ENCODE measurements around the gene ERF.
A peak's percentile ranks its signal among the peaks of the same experiment; 100 is the strongest.
"Not testable (repeated sequence)": the region's sequence is repeated elsewhere in the genome, so short reads cannot be mapped to it uniquely, and the experiment has no call there.

Gene ERF

DNA sequence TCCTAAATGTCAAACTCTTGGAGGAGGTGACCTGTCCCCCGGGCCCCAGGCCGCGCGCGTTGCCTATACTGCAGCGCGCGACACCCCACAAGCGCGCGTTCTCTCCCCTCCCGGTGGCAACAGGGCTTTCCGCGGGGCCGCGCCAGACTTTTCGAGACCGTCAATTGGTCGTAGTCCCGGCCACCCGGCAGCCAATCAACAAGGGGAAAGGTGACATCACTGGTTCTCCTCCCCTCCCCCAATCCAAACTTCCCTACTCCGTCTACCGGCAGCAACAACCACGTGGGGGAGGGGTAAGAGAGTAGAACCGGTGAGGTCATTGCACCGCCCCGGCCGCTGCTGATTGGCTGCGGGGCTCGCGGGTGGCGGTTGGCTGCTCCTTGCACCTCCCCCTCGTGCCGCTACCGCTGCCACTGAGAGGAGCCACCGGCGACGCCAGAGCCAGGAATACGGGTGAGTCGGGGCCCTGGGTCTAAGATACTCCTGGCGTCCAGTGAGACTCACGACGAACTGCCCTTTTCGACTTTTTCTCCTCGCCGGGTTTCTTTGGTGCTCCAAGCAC lies 13.3 kb upstream of the ERF start:
- Histone ChIP-seq H3K9me3 (ENCODE audit: low read length) (no peaks in the 10 kb centered on the region), H3K4me3 (ENCODE audit: low read length) (peak overlapping the region; percentile 69), H3K4me1 (ENCODE audit: insufficient read depth, low read length) (peaks cover 23% of the 10 kb centered on the region), H2AFZ (ENCODE audit: low read depth, low read length) (peak overlapping the region; percentile 83), H3K36me3 (ENCODE audit: insufficient read depth, low read length) (peaks cover 6% of the 10 kb centered on the region), H3K27me3 (ENCODE audit: insufficient read depth, low read length) (no peaks in the 10 kb centered on the region)

DNA sequence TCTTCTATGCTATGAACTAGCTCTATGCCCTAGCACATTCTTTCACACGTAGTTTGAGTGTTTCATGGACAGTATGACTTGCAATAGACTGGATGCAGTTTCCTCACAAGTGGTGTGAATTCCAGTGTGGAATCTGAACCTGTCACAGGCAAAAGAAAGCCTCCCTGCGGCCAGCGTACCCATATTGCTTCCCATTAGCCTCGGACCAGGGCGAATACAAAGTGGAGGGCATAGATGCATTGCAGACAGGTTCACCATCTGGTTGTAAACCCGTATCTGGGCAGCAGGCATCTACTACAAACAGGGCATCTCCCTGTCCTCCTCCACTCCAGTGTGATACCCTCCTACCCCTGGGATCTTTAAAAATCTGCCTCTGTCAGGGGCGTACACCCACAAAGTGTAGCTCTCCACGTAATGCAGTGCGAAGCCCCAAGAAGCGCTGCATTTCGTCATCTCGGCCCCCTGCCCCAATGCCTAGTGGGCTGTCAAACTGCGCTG lies 12.8 kb upstream of the ERF start:
- no peaks in the 10 kb centered on the region for H3K27me3 ChIP-seq (ENCODE audit: insufficient read depth, low read length)
- H3K36me3 ChIP-seq (ENCODE audit: insufficient read depth, low read length) = peaks cover under 1% of the 10 kb centered on the region
- peak overlapping the region; percentile 83 for H2AFZ ChIP-seq (ENCODE audit: low read depth, low read length)
- peak overlapping the region; percentile 69 for H3K4me3 ChIP-seq (ENCODE audit: low read length)
- H3K4me1 ChIP-seq (ENCODE audit: insufficient read depth, low read length) = peaks cover 23% of the 10 kb centered on the region
- no peaks in the 10 kb centered on the region for H3K9me3 ChIP-seq (ENCODE audit: low read length)

DNA sequence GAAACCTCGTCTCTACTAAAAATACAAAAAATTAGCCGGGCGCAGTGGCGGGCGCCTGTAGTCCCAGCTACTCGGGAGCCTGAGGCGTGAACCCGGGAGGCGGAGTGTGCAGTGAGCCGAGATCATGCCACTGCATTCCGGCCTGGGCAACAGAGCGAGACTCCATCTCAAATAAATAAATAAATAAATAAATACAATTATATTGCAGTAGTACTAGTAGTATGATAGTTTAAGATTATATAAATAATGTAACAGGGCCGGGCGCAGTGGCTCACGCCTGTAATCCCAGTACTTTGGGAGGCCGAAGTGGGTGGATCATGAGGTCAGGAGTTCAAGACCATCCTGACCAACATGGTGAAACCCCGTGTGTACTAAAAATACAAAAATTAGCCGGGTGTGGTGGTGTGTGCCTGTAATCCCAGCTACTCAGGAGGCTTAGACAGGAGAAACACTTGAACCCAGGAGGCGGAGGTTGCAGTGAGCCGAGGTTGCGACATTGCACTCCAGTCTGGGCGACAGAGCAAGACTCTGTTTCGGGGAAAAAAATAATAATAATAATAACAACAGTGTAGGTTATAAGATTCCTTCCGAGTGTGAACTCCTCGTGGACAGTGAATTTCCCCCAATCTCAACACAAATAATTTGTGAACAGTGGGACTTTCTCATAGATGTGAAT lies 12.1 kb upstream of the ERF start:
- H3K9me3 ChIP-seq (ENCODE audit: low read length); H3K36me3 ChIP-seq (ENCODE audit: insufficient read depth, low read length); H3K27me3 ChIP-seq (ENCODE audit: insufficient read depth, low read length): not testable (repeated sequence)
- Histone ChIP-seq H3K4me3 (ENCODE audit: low read length) (peak overlapping the region; percentile 69), H2AFZ (ENCODE audit: low read depth, low read length) (peak overlapping the region; percentile 83), H3K4me1 (ENCODE audit: insufficient read depth, low read length) (peaks cover 23% of the 10 kb centered on the region)

- H3K9me3 ChIP-seq (ENCODE audit: low read length); H3K36me3 ChIP-seq (ENCODE audit: insufficient read depth, low read length); H2AFZ ChIP-seq (ENCODE audit: low read depth, low read length); H3K27me3 ChIP-seq (ENCODE audit: insufficient read depth, low read length); H3K4me3 ChIP-seq (ENCODE audit: low read length): not testable (repeated sequence)
- peaks cover 22% of the 10 kb centered on the region for H3K4me1 ChIP-seq (ENCODE audit: insufficient read depth, low read length)
Measured at GRCh38 chr19:42266105-42266504, 11.2 kb upstream of the ERF start.

DNA sequence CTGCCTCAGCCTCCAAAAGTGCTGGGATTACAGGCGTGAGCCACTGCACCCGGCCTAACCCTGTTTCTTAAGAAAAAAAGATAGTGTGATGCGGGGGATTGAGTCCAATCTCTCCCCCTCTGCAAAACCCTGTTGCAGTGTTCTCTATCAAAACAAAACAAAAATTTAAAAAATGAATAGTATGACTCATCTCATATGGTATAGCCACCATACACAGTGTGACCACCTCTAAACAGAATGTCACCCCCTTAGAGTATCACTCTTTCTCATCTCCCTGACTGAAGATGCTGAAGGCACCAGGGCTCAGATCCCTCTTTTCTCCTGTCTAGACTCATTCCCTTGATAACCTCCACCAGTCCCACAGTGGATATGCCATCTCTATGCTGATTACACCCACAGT lies 6.8 kb upstream of the ERF start:
- Histone ChIP-seq H3K27me3 (ENCODE audit: insufficient read depth, low read length) (no peaks in the 10 kb centered on the region), H3K4me3 (ENCODE audit: low read length) (no peak overlapping the region), H3K9me3 (ENCODE audit: low read length) (no peaks in the 10 kb centered on the region), H2AFZ (ENCODE audit: low read depth, low read length) (no peak overlapping the region), H3K36me3 (ENCODE audit: insufficient read depth, low read length) (no peaks in the 10 kb centered on the region), H3K4me1 (ENCODE audit: insufficient read depth, low read length) (peaks cover under 1% of the 10 kb centered on the region)

DNA sequence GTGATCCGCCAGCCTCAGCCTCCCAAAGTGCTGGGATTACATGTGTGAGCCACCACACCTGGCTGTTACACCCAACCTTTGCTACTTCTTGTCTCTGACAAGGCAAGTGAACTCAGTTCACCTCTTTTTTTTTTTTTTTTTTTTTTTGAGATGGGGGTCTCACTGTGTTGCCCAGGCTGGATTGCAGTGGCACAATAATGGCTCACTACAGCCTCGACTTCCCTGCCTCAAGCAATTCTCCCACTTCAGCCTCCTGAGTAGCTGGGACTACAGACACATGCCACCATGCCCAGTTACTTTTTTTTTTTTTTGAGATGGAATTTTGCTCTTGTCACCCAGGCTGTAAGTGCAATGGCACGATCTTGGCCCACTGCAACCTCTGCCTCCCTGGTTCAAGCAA lies 2.9 kb upstream of the ERF start:
- H2AFZ ChIP-seq (ENCODE audit: low read depth, low read length); H3K9me3 ChIP-seq (ENCODE audit: low read length); H3K4me3 ChIP-seq (ENCODE audit: low read length); H3K36me3 ChIP-seq (ENCODE audit: insufficient read depth, low read length); H3K27me3 ChIP-seq (ENCODE audit: insufficient read depth, low read length): not testable (repeated sequence)
- peaks cover 18% of the 10 kb centered on the region for H3K4me1 ChIP-seq (ENCODE audit: insufficient read depth, low read length)

- no peaks in the 10 kb centered on the region for H3K36me3 ChIP-seq (ENCODE audit: insufficient read depth, low read length)
- H3K4me1 ChIP-seq (ENCODE audit: insufficient read depth, low read length) = peaks cover 32% of the 10 kb centered on the region
- peak overlapping the region; percentile 71 for H2AFZ ChIP-seq (ENCODE audit: low read depth, low read length)
- no peaks in the 10 kb centered on the region for H3K27me3 ChIP-seq (ENCODE audit: insufficient read depth, low read length)
- peak overlapping the region; percentile 98 for H3K4me3 ChIP-seq (ENCODE audit: low read length)
- no peaks in the 10 kb centered on the region for H3K9me3 ChIP-seq (ENCODE audit: low read length)
Measured at GRCh38 chr19:42255766-42256745, 1.1 kb upstream of the ERF start.

DNA sequence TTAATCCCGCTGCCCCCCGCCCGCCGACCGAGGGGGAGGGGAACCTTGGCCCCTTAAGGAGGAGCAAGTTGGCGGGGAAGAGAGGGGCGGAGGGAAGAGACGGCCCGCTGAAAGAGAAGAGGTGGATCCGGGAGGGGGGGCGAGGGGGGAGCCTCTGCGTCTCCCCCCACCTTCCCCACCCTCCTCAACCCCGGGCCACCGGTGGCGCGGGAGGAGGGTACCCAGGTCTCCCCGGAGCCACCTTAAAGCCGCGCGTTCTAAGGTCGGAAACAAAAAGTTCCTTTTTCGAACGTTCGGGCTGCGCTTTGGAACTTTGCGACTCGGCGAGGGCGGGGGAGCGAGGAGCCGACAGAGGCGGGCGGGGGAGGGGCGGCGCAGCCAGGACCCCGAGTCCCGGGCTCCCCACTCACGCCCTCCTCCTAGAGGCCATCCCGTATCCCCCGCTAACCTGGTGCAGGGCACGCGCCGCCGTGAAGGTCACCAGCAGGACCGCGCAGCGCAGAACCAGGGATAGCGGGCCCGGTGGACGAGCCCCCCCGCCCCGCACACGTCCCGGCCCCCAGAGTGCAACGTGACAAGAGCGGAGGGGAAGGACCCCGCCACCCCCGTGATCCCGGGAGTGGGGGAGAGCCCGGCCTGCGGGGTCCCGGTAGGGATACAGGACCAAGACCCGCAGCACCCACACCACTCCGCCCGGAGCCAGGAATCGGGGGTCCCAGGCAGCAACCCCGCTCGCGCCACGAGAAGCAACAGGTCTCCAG lies 659 bp downstream of the ERF start:
- no peaks in the 10 kb centered on the region for H3K27me3 ChIP-seq (ENCODE audit: insufficient read depth, low read length)
- H3K9me3 ChIP-seq (ENCODE audit: low read length) = no peaks in the 10 kb centered on the region
- peak overlapping the region; percentile 27 for H2AFZ ChIP-seq (ENCODE audit: low read depth, low read length)
- H3K4me3 ChIP-seq (ENCODE audit: low read length) = peak overlapping the region; percentile 98
- H3K36me3 ChIP-seq (ENCODE audit: insufficient read depth, low read length) = peaks cover 15% of the 10 kb centered on the region
- peaks cover 32% of the 10 kb centered on the region for H3K4me1 ChIP-seq (ENCODE audit: insufficient read depth, low read length)

GRCh38 chr19:42253245-42254088 lies 1.5 kb downstream of the ERF start:
- no peaks in the 10 kb centered on the region for H3K27me3 ChIP-seq (ENCODE audit: insufficient read depth, low read length)
- H2AFZ ChIP-seq (ENCODE audit: low read depth, low read length) = no peak overlapping the region
- peak overlapping the region; percentile 98 for H3K4me3 ChIP-seq (ENCODE audit: low read length)
- no peaks in the 10 kb centered on the region for H3K9me3 ChIP-seq (ENCODE audit: low read length)
- peaks cover 15% of the 10 kb centered on the region for H3K36me3 ChIP-seq (ENCODE audit: insufficient read depth, low read length)
- peaks cover 32% of the 10 kb centered on the region for H3K4me1 ChIP-seq (ENCODE audit: insufficient read depth, low read length)

- peak overlapping the region; percentile 62 for H3K4me3 ChIP-seq (ENCODE audit: low read length)
- peaks cover 15% of the 10 kb centered on the region for H3K36me3 ChIP-seq (ENCODE audit: insufficient read depth, low read length)
- H2AFZ ChIP-seq (ENCODE audit: low read depth, low read length) = no peak overlapping the region
- no peaks in the 10 kb centered on the region for H3K27me3 ChIP-seq (ENCODE audit: insufficient read depth, low read length)
- no peaks in the 10 kb centered on the region for H3K9me3 ChIP-seq (ENCODE audit: low read length)
- H3K4me1 ChIP-seq (ENCODE audit: insufficient read depth, low read length) = peaks cover 32% of the 10 kb centered on the region
Measured at GRCh38 chr19:42252365-42253244, 2.3 kb downstream of the ERF start.

DNA sequence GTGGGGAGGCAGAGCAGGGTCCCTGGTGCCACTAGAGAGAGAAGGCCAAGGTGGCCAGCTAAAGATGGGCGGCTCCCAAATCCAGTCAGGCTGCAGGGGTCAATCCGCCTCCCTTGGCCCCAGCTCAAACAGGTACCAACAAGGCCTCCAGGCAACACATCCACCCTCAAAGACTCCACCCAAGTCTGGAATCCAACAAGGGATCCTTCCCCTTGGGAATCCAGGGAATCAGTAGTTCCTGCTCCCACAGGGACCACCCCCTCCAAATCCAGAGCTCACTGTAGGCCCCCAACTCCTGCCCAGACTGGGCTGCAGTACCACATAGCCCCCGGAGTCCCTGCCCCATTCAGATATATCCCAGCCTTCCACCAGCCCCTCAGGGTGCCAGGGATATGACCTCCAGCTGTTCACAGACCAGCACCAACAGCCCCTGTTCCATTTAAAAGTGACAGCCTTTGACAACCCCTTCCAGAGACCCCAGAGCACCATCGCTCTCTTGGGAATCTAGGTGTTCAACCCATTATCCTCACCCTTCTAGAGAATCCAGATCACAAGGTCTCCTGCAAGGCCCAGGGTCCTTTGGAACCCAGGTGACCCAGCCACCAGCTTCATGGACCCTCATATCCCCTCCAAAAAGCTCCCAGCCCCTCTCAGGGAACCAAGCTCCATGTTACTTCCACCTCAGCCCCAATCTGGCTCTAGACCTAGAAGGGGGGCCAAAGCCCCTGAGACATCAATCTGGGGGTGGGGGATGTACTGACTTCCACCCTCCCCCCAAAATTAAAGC lies 3.2 kb downstream of the ERF start:
- H3K36me3 ChIP-seq (ENCODE audit: insufficient read depth, low read length) = peaks cover 19% of the 10 kb centered on the region
- no peak overlapping the region for H3K4me3 ChIP-seq (ENCODE audit: low read length)
- H2AFZ ChIP-seq (ENCODE audit: low read depth, low read length) = no peak overlapping the region
- H3K9me3 ChIP-seq (ENCODE audit: low read length) = no peaks in the 10 kb centered on the region
- peaks cover 32% of the 10 kb centered on the region for H3K4me1 ChIP-seq (ENCODE audit: insufficient read depth, low read length)
- no peaks in the 10 kb centered on the region for H3K27me3 ChIP-seq (ENCODE audit: insufficient read depth, low read length)
